CD4-positive, alpha-beta memory T cell (primary cell): ENCODE measurements around the gene SRA1. TPM values are rescaled to one million over a fixed set of nuclear protein-coding genes. Genes with fewer than 3 reads are reported as not detected.

Experiments used
- CTCF ChIA-PET: fragments of 350-600 bp; sonication (Branson Sonifier 250); formaldehyde crosslinking; loops from one replicate; lab custom pipeline; 2021; ENCODE audit warnings: inconsistent platforms; ENCODE audit not compliant: partially characterized antibody; lab: Charles Lee
- POLR2A ChIA-PET: fragments of 350-600 bp; sonication (Branson Sonifier 250); formaldehyde crosslinking; loops from one replicate; lab custom pipeline; 2021; ENCODE audit not compliant: partially characterized antibody; lab: Charles Lee
- DNase-seq, 5 donors: peaks; one replicate each; pipeline versions ENCODE4 v3.0.0 to v3.0.0-alpha.2; 2020 to 2022; ENCODE audit warnings: mixed read lengths in 1 of 5
- H3K27ac ChIP-seq: one replicate; pipeline ENCODE4 v1.7.0; 2013; ENCODE audit warnings: low read depth, low read length
- H3K27me3 ChIP-seq: 2 replicates; pipeline ENCODE4 v1.7.0; 2013; ENCODE audit warnings: mild to moderate bottlenecking, low read length, moderate library complexity; ENCODE audit not compliant: insufficient read depth
- H3K36me3 ChIP-seq: 2 replicates; pipeline ENCODE4 v1.7.0; 2013; ENCODE audit warnings: mild to moderate bottlenecking, low read length, moderate library complexity; ENCODE audit not compliant: insufficient read depth
- H3K4me1 ChIP-seq: 2 replicates; pipeline ENCODE4 v1.7.0; 2013; ENCODE audit warnings: mild to moderate bottlenecking, low read length, moderate library complexity; ENCODE audit not compliant: insufficient read depth
- H3K4me3 ChIP-seq, 2 donors: one replicate each; pipeline ENCODE4 v1.7.0; 2013; ENCODE audit warnings: low read length in 2 of 2, mild to moderate bottlenecking in 1 of 2
- H3K9me3 ChIP-seq, 2 donors: one replicate each; pipeline ENCODE4 v1.7.0; 2013; ENCODE audit warnings: low read length in 2 of 2, control low read depth in 1 of 2; ENCODE audit not compliant: control insufficient read depth in 1 of 2
- H3K27ac Mint-ChIP-seq, 7 donors: one replicate each; pipeline ENCODE4 v1.8.0; 2020 to 2021; ENCODE audit warnings: mixed read lengths in 7 of 7, mild to moderate bottlenecking in 6 of 7, inconsistent platforms in 3 of 7, moderate library complexity in 3 of 7
- H3K27me3 Mint-ChIP-seq, 2 donors: one replicate each; pipeline ENCODE4 v1.8.0; 2020 to 2021; ENCODE audit warnings: mixed read lengths in 2 of 2
- H3K36me3 Mint-ChIP-seq, 2 donors: one replicate each; pipeline ENCODE4 v1.8.0; 2020 to 2021; ENCODE audit warnings: mixed read lengths in 2 of 2, inconsistent platforms in 1 of 2, mild to moderate bottlenecking in 1 of 2
- H3K4me1 Mint-ChIP-seq, 4 donors: one replicate each; pipeline ENCODE4 v1.8.0; 2020 to 2021; ENCODE audit warnings: mixed read lengths in 4 of 4, mild to moderate bottlenecking in 1 of 4
- H3K4me3 Mint-ChIP-seq, 8 donors: one replicate each; pipeline ENCODE4 v1.8.0; 2020 to 2021; ENCODE audit warnings: mixed read lengths in 8 of 8, mild to moderate bottlenecking in 7 of 8, moderate library complexity in 6 of 8, inconsistent platforms in 3 of 8
- H3K9me3 Mint-ChIP-seq, 8 donors: one replicate each; pipeline ENCODE4 v1.8.0; 2020 to 2021; ENCODE audit warnings: mixed read lengths in 8 of 8, mild to moderate bottlenecking in 5 of 8, inconsistent platforms in 3 of 8, moderate library complexity in 1 of 8
- intact Hi-C: fragments of 100-400 bp; cut with micrococcal nuclease; formaldehyde crosslinking; loops from one replicate; pipeline ENCODE4 v1.15.1; 2023
- polyA plus RNA-seq, 2 donors: library from polyadenylated mRNA; unstranded; fragments of 300-500 nt; fragmentation: Illumina TruSeq; gene quantifications; one replicate each; pipeline ENCODE4 v1.2.3, GENCODE V29; 2021
- total RNA-seq, 2 experiments: library from RNA; stranded (reverse); gene quantifications; one replicate each; pipeline ENCODE4 v1.2.3, GENCODE V29; 2021

Gene SRA1
- total and polyA plus RNA-seq, 4 experiments from 2014 or later: 24.5 to 46.8 (median 31.0) TPM

GRCh38 chr5:140555747-140556312 is 1.4 kb downstream of the SRA1 start:
- Mint-ChIP-seq H3K4me3 (peak overlapping the region; percentile 82 to 92 (median 92)), H3K4me1 (peaks cover 33 to 61% (median 44%) of the 10 kb centered on the region in 4 donors), H3K36me3 (peaks cover 19 to 35% of the 10 kb centered on the region in 2 donors), H3K9me3 (peaks cover 0 to 1% (median 0%) of the 10 kb centered on the region in 8 donors), H3K27me3 (no peaks in the 10 kb centered on the region), H3K27ac (peak overlapping the region; percentile 58 to 98 (median 96))
- H3K9me3 ChIP-seq: no peaks in the 10 kb centered on the region
- H3K27me3 ChIP-seq: no peaks in the 10 kb centered on the region
- peak overlapping the region; percentile 92 for H3K27ac ChIP-seq
- no peak for DNase-seq
- H3K36me3 ChIP-seq: peaks cover 14% of the 10 kb centered on the region
- ChIA-PET POLR2A (interaction anchor here (1.0 to 2.5 kb wide), 4 partner anchors 8 to 92 kb away, joined by 3 to 12 read pairs (median 5); partner anchors contain the start of genes APBB3, EIF4EBP3, IK and NDUFA2), CTCF (interaction anchor here (2.9 kb wide), 1 partner anchor 8 kb away, joined by 13 read pairs; the partner anchor contains the start of gene EIF4EBP3)
- peak overlapping the region; percentile 60 to 81 for H3K4me3 ChIP-seq
- peaks cover 41% of the 10 kb centered on the region for H3K4me1 ChIP-seq
- intact Hi-C loops: loop anchor here (2.0 kb wide), 2 partner anchors 83 to 155 kb away; partner anchors contain the start of genes ANKHD1 and TMCO6

- DNase-seq: no peak
- POLR2A ChIA-PET: interaction anchor here (0.6 to 1.0 kb wide), 2 partner anchors 24 to 93 kb away, joined by 3 to 4 read pairs; partner anchors contain the start of genes IK and NDUFA2
- no peaks in the 10 kb centered on the region for H3K27me3 ChIP-seq
- H3K4me1 ChIP-seq: peaks cover 46% of the 10 kb centered on the region
- no peak overlapping the region for H3K4me3 ChIP-seq
- no peak overlapping the region for H3K27ac ChIP-seq
- intact Hi-C loops: no loop called here
- H3K4me3 Mint-ChIP-seq: peak overlapping the region in 3 of 8 donors; percentile 3 to 20 (median 9)
- H3K9me3 ChIP-seq: no peaks in the 10 kb centered on the region
- peaks cover 36 to 69% (median 50%) of the 10 kb centered on the region in 4 donors for H3K4me1 Mint-ChIP-seq
- no peaks in the 10 kb centered on the region for H3K27me3 Mint-ChIP-seq
- H3K9me3 Mint-ChIP-seq: peaks cover 0 to 1% (median 0%) of the 10 kb centered on the region in 8 donors
- CTCF ChIA-PET: interaction anchor here (0.7 to 2.7 kb wide), 2 partner anchors 8 to 146 kb away, joined by 3 to 10 read pairs; no protein-coding TSS in a partner anchor
- H3K36me3 ChIP-seq: peaks cover 27% of the 10 kb centered on the region
- peak overlapping the region; percentile 6 to 66 (median 32) for H3K27ac Mint-ChIP-seq
- H3K36me3 Mint-ChIP-seq: peaks cover 27 to 43% of the 10 kb centered on the region in 2 donors
These were observed 2.8 kb downstream of the SRA1 start for GRCh38 chr5:140554454-140554853.

DNA sequence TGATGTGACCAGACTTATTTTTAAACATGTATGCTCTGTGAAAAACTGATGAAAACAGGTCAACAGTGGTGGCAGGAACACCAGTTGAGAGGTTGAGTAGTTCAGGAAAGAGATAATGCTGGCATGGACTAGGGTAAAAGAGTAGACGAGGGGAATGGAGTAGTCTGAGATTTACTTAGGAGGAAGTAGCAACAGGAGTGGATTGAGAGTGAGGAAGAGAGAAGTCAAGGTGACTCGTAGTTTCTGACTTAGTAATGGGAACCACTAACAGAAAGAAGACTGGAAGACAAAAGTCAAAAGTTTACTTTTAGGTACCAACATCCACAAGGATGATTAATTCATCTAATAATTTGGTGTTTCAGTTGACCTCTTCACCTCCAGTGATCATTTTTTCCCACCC is 3.6 kb downstream of the SRA1 start:
- H3K4me3 ChIP-seq: no peak overlapping the region
- no peak overlapping the region for H3K27ac ChIP-seq
- H3K9me3 ChIP-seq: no peaks in the 10 kb centered on the region
- Mint-ChIP-seq H3K4me3 (peak overlapping the region in 2 of 8 donors; percentile 1 to 22), H3K36me3 (peaks cover 27 to 49% of the 10 kb centered on the region in 2 donors), H3K27ac (peak overlapping the region; percentile 6 to 85 (median 66)), H3K9me3 (peaks cover 0 to 1% (median 0%) of the 10 kb centered on the region in 8 donors), H3K4me1 (peaks cover 43 to 77% (median 56%) of the 10 kb centered on the region in 4 donors), H3K27me3 (no peaks in the 10 kb centered on the region)
- intact Hi-C loops: no loop called here
- CTCF ChIA-PET: interaction anchor here (1.0 to 2.7 kb wide), 4 partner anchors 9 to 81 kb away, joined by 3 to 10 read pairs (median 4); no protein-coding TSS in a partner anchor
- DNase-seq: no peak
- peaks cover 29% of the 10 kb centered on the region for H3K36me3 ChIP-seq
- no peaks in the 10 kb centered on the region for H3K27me3 ChIP-seq
- H3K4me1 ChIP-seq: peaks cover 54% of the 10 kb centered on the region
- POLR2A ChIA-PET: interaction anchor here (0.7 kb wide), 1 partner anchor 1550 kb away, joined by 3 read pairs; no protein-coding TSS in a partner anchor

GRCh38 chr5:140551872-140552271 is 5.4 kb downstream of the SRA1 start:
- Mint-ChIP-seq H3K9me3 (peaks cover 0 to 1% (median 0%) of the 10 kb centered on the region in 8 donors), H3K36me3 (peaks cover 27 to 53% of the 10 kb centered on the region in 2 donors), H3K4me3 (no peak overlapping the region), H3K27me3 (no peaks in the 10 kb centered on the region), H3K27ac (peak overlapping the region in 2 of 7 donors; percentile 36 to 82), H3K4me1 (peaks cover 46 to 81% (median 59%) of the 10 kb centered on the region in 4 donors)
- Histone ChIP-seq H3K36me3 (peaks cover 29% of the 10 kb centered on the region), H3K27ac (no peak overlapping the region), H3K9me3 (no peaks in the 10 kb centered on the region), H3K27me3 (no peaks in the 10 kb centered on the region), H3K4me3 (no peak overlapping the region), H3K4me1 (peaks cover 62% of the 10 kb centered on the region)
- intact Hi-C loops: no loop called here
- POLR2A ChIA-PET: interaction anchor here (1.4 to 1.7 kb wide), 3 partner anchors 12 to 88 kb away, joined by 4 to 6 read pairs (median 4); partner anchors contain the start of genes APBB3, SLC35A4 and TMCO6
- DNase-seq: no peak
- CTCF ChIA-PET: interaction anchor here (0.8 to 2.7 kb wide), 3 partner anchors 11 to 87 kb away, joined by 3 to 10 read pairs (median 4); no protein-coding TSS in a partner anchor

DNA sequence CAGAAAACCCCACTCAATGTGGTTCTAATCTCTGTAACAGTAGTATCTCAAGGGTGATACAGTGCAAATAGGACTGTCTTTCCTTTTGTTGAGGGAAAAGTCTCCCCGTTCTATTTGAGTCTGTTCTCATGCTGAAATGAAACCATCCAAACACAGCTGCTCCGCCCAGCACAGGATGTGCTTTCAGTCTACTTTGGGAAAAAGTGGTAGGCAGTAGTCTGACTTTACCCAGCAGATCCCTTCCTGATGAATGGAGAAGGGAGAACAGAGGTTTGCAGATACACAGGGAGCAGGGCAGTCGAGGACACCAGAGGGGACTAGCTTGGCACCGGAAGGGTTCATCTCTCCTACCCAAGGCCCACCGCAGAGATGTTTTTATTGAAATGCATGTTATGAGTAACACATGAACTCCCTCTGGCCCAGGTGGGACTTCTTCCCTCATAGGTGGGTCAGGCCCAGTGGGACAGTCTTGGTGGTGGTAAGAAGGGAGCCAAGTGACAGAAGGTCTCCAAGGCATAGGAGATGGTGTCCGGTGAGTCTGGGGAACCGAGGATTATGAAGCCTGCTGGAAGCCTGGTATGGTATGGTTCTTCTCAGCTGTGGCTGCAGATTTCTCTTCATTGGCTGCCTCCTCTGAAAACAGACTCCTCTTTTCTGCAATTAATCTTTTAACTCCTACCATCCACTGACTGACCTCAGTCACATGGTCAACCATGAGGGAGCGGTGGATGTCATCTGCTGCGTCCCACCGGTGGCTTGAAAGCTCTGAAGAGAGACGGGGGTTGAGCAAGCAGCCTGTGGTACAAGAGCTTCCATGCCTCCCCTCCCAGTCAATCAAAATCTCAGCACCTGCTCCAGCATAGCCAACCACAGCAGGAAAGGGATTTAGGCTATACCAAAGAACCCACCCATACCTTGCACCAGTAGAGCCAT is 6.9 kb downstream of the SRA1 start:
- Mint-ChIP-seq H3K27me3 (no peaks in the 10 kb centered on the region), H3K4me1 (peaks cover 36 to 76% (median 48%) of the 10 kb centered on the region in 4 donors), H3K27ac (peak overlapping the region; percentile 72 to 97 (median 91)), H3K4me3 (peak overlapping the region in 1 of 8 donors; percentile 26), H3K36me3 (peaks cover 22 to 47% of the 10 kb centered on the region in 2 donors), H3K9me3 (peaks cover 0 to 4% (median 0%) of the 10 kb centered on the region in 8 donors)
- Histone ChIP-seq H3K27ac (no peak overlapping the region), H3K36me3 (peaks cover 29% of the 10 kb centered on the region), H3K4me3 (no peak overlapping the region), H3K27me3 (no peaks in the 10 kb centered on the region), H3K4me1 (peaks cover 50% of the 10 kb centered on the region), H3K9me3 (no peaks in the 10 kb centered on the region)
- DNase-seq: no peak
- ChIA-PET POLR2A (interaction anchor here (1.4 to 5.3 kb wide), 4 partner anchors 8 to 96 kb away, joined by 4 to 79 read pairs (median 64); partner anchors contain the start of genes APBB3, IK, NDUFA2 and SLC35A4), CTCF (no interaction called here)
- intact Hi-C loops: no loop called here

DNA sequence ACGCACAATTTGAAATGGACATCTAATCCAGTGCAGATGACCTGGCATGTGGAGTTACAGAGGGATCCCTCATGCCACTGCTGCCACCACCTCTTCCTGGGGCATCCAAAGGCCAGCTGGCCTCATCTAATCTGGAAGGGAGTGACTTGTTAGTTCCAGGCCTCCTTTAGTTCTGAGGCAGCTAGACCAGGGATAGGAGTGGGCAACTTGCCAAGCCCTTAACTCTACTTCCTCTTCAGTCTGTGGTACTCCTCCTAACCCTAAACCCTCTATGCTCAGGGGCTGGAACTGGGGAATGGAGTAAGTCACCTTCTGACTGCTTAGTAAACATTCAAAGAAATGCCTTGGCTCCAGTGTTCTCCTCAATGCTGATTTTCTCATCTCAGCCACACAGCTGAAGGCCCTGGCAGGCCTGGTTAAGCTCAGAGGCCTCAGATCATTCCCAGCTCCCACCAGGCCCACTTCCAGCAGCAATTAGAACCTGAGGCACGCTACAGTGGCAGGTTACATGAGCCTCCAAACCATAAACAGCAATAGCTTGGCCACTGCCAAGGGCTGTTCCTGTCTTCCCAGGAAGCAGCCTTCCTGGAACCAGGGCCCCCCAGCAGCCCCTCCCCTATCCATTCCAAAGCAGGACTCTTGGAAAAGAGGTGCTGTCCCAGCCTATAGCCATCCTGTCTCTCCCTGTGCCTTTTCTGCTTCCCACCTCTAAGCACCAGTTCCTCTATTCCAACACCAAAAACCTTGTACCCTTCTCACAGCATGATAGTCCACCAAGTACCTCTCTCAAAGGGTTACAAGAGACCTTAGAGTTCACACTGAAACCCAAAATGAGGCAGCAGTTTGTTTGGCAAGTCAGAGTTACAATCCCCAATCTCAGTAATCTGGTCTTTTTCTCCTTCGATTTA is 7.8 kb downstream of the SRA1 start:
- H3K36me3 Mint-ChIP-seq: peaks cover 26 to 51% of the 10 kb centered on the region in 2 donors
- Histone ChIP-seq H3K4me1 (peaks cover 43% of the 10 kb centered on the region), H3K27me3 (no peaks in the 10 kb centered on the region), H3K27ac (peak overlapping the region; percentile 77), H3K4me3 (no peak overlapping the region), H3K36me3 (peaks cover 29% of the 10 kb centered on the region), H3K9me3 (no peaks in the 10 kb centered on the region)
- DNase-seq: no peak
- H3K27me3 Mint-ChIP-seq: no peaks in the 10 kb centered on the region
- peak overlapping the region; percentile 5 to 91 (median 64) for H3K4me3 Mint-ChIP-seq
- POLR2A ChIA-PET: interaction anchor here (0.9 to 5.3 kb wide), 8 partner anchors 9 to 436 kb away, joined by 3 to 79 read pairs (median 24); partner anchors contain the start of genes ANKHD1, APBB3, HARS1 and HARS2
- peaks cover 31 to 68% (median 41%) of the 10 kb centered on the region in 4 donors for H3K4me1 Mint-ChIP-seq
- H3K9me3 Mint-ChIP-seq: peaks cover 0 to 4% (median 0%) of the 10 kb centered on the region in 8 donors
- H3K27ac Mint-ChIP-seq: peak overlapping the region; percentile 85 to 97 (median 97)
- intact Hi-C loops: no loop called here
- CTCF ChIA-PET: interaction anchor here (2.3 to 2.7 kb wide), 4 partner anchors 7 to 162 kb away, joined by 6 to 13 read pairs (median 12); partner anchors contain the start of genes IK, NDUFA2 and SRA1
